OCI-LY7 (cell line): ENCODE measurements around the gene VPS8. TPM values are rescaled to one million over a fixed set of nuclear protein-coding genes. Genes with fewer than 3 reads are reported as not detected.

ENCODE experiments used
- BruUV-seq: library from RNA; stranded (reverse); fragments of 400-500 nt; replicated peaks from 2 replicates; lab custom pipeline; 2021; lab: Mats Ljungman, UMichigan
- CTCF ChIA-PET: fragments of 300-600 bp; sonication (Branson Sonifier 250); formaldehyde crosslinking; loops from one replicate; lab custom pipeline; 2022; ENCODE audit warnings: antibody characterized with exemption; ENCODE audit not compliant: unreplicated experiment; lab: Charles Lee
- POLR2A ChIA-PET: fragments of 300-600 bp; sonication (Branson Sonifier 250); formaldehyde crosslinking; loops from one replicate; lab custom pipeline; 2022; ENCODE audit warnings: antibody characterized with exemption; lab: Charles Lee
- DNase-seq: peaks from one replicate; pipeline ENCODE4 v3.0.0-alpha.2; 2015; ENCODE audit warnings: low spot score
- H2AFZ ChIP-seq: fragments of 200-600 bp; sonication (generic), shearing (Covaris generic); 2 replicates; pipeline ENCODE4 v1.6.1; 2014; ENCODE audit warnings: mild to moderate bottlenecking, antibody characterized with exemption, low read length, moderate library complexity
- H3K27ac ChIP-seq: fragments of 200-600 bp; sonication (generic); 2 replicates; pipeline ENCODE4 v1.5.1; 2014; ENCODE audit warnings: mixed run types, low read depth, mild to moderate bottlenecking, moderate library complexity, low read length, inconsistent platforms; ENCODE audit not compliant: poor library complexity, severe bottlenecking
- H3K36me3 ChIP-seq: fragments of 200-600 bp; sonication (generic); 2 replicates; pipeline ENCODE4 v1.6.1; 2014; ENCODE audit warnings: mild to moderate bottlenecking, antibody characterized with exemption, low read length, moderate library complexity, mixed read lengths; ENCODE audit not compliant: insufficient read depth
- H3K4me1 ChIP-seq: fragments of 200-600 bp; sonication (generic); 2 replicates; pipeline ENCODE4 v1.5.1; 2014; ENCODE audit warnings: mild to moderate bottlenecking, low read length; ENCODE audit not compliant: insufficient read depth, poor library complexity, severe bottlenecking
- H3K4me2 ChIP-seq: fragments of 200-600 bp; sonication (generic); 2 replicates; pipeline ENCODE4 v1.6.1; 2014; ENCODE audit warnings: mild to moderate bottlenecking, low read length
- H3K4me3 ChIP-seq: fragments of 200-600 bp; sonication (generic); 2 replicates; pipeline ENCODE4 v1.5.1; 2014; ENCODE audit warnings: mild to moderate bottlenecking, low read depth, low read length; ENCODE audit not compliant: poor library complexity, severe bottlenecking
- H3K79me2 ChIP-seq: fragments of 200-600 bp; sonication (generic); 2 replicates; pipeline ENCODE4 v1.6.1; 2016; ENCODE audit warnings: low read depth, mild to moderate bottlenecking, low read length, moderate library complexity, mixed read lengths; ENCODE audit not compliant: insufficient read depth
- H3K9me2 ChIP-seq: fragments of 200-600 bp; sonication (generic); 2 replicates; pipeline ENCODE4 v1.6.1; 2016; ENCODE audit warnings: mild to moderate bottlenecking, low read length, mixed read lengths; ENCODE audit not compliant: insufficient read depth
- H3K9me3 ChIP-seq: fragments of 200-600 bp; sonication (generic); 2 replicates; pipeline ENCODE4 v1.6.1; 2014; ENCODE audit warnings: mild to moderate bottlenecking, mixed run types, low read length, mixed read lengths
- H4K20me1 ChIP-seq: fragments of 200-600 bp; sonication (generic); 2 replicates; pipeline ENCODE4 v1.6.1; 2014; ENCODE audit warnings: mild to moderate bottlenecking, antibody characterized with exemption, low read length, moderate library complexity, mixed read lengths; ENCODE audit not compliant: insufficient read depth
- EZH2phosphoT487 ChIP-seq: fragments of 200-600 bp; sonication (generic); IDR thresholded peaks from 2 replicates; pipeline ENCODE4 v1.6.1; 2018; ENCODE audit warnings: low read depth, borderline replicate concordance, mild to moderate bottlenecking, mixed run types, antibody characterized with exemption, low read length, moderate library complexity, mixed read lengths
- intact Hi-C: fragments of 100-400 bp; cut with micrococcal nuclease; formaldehyde crosslinking; loops from one replicate; pipeline ENCODE4 v1.10.0; 2022; ENCODE audit not compliant: unreplicated experiment
- total RNA-seq, 2 experiments: library from RNA; depleted of rRNA in 1 of 2; stranded (reverse); fragments of >200 nt in 1 of 2; shearing (Covaris generic) in 1 of 2; gene quantifications; 2 replicates each; pipeline ENCODE4 v1.2.3, GENCODE V29; 2014 to 2022
- TF ChIP-seq, protein P1 (sequence below): fragments of 200-600 bp; sonication (generic); conservative IDR thresholded peaks from 2 replicates; pipeline ENCODE4 v1.5.1; 2014; ENCODE audit warnings: mild to moderate bottlenecking, antibody characterized with exemption, low read length, moderate library complexity, mixed read lengths

VPS8 gene
- total RNA-seq, 2 experiments from 2014 or later, result 33.5 to 44.9 TPM

DNA sequence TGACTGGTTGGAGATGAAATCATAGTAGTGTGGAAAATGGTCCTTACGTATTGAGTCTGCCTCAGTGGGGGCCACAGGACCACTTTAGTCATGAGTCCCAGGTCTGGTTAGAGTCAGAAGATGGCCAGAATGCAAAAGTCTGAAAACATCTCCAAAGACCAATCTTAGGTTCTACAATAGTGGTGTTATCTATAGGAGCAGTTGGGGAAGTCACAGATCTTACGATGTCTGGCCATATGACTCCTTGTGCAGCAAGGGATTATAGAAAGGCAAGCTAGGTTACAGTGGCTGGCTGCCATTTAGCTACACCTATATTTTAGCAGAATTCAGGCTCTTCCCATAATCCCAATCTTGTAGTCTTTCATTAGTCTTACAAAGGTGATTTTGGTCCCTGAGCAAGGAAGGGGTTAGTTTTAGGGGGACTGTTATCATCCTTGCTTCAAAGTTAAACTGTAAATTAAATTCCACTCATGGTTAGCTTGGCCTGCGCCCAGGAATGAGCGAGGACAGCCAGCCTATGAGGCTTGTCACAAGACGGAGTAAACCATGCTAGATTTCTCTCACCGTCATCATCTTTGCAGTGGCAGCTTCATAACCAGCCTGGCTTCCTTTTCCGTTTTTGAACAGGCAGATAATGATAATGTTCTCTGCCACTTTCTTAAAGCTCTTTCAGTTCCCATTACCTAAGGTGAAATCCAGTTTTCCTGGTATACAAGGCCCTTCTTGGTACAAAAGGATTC lies 134.1 kb downstream of the VPS8 start:
- TF ChIP-seq, protein P1, sequence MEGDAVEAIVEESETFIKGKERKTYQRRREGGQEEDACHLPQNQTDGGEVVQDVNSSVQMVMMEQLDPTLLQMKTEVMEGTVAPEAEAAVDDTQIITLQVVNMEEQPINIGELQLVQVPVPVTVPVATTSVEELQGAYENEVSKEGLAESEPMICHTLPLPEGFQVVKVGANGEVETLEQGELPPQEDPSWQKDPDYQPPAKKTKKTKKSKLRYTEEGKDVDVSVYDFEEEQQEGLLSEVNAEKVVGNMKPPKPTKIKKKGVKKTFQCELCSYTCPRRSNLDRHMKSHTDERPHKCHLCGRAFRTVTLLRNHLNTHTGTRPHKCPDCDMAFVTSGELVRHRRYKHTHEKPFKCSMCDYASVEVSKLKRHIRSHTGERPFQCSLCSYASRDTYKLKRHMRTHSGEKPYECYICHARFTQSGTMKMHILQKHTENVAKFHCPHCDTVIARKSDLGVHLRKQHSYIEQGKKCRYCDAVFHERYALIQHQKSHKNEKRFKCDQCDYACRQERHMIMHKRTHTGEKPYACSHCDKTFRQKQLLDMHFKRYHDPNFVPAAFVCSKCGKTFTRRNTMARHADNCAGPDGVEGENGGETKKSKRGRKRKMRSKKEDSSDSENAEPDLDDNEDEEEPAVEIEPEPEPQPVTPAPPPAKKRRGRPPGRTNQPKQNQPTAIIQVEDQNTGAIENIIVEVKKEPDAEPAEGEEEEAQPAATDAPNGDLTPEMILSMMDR, result no peak
- no peak for TF ChIP-seq EZH2phosphoT487
- H3K79me2 ChIP-seq, result no peaks in the 10 kb centered on the region
- H3K4me3 ChIP-seq, result no peak overlapping the region
- peaks cover 4% of the 10 kb centered on the region for H3K36me3 ChIP-seq
- no peak for DNase-seq
- no peaks in the 10 kb centered on the region for H3K9me3 ChIP-seq
- H3K27ac ChIP-seq, result no peak overlapping the region
- H4K20me1 ChIP-seq, result no peaks in the 10 kb centered on the region
- ChIA-PET CTCF (no interaction called here), POLR2A (interaction anchor here (0.6 kb wide), 1 partner anchor 81 kb away, joined by 3 read pairs; no protein-coding TSS in a partner anchor)
- H3K4me2 ChIP-seq, result no peak overlapping the region
- intact Hi-C loops, result no loop called here
- H3K4me1 ChIP-seq, result peaks cover 16% of the 10 kb centered on the region
- H2AFZ ChIP-seq, result no peak overlapping the region
- BruUV-seq, result no TSS peak
- no peaks in the 10 kb centered on the region for H3K9me2 ChIP-seq

DNA sequence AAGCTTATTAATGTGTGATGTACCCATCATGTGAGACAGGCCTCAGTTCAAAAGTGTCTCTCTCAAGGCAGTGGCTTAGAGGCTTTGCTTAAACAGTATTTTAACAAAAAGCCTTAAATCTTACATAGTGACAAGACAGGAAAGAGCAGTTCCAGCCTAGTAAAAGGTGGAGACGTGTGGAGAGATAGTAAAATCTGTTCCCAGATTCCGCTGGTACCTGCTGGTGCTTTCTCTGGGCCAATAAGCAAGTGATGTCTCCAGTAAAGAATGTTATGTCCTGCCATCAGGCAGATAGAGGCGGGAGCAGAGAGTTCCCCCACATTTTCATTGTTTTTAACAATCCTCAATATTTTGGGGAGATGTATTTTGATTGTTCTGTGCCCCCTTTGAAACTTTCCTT lies 135.0 kb downstream of the VPS8 start:
- peaks cover 4% of the 10 kb centered on the region for H3K36me3 ChIP-seq
- no peak overlapping the region for H3K4me3 ChIP-seq
- intact Hi-C loops, result no loop called here
- H3K4me1 ChIP-seq, result peaks cover 16% of the 10 kb centered on the region
- H3K79me2 ChIP-seq, result no peaks in the 10 kb centered on the region
- ChIA-PET POLR2A (interaction anchor here (0.6 kb wide), 1 partner anchor 80 kb away, joined by 3 read pairs; no protein-coding TSS in a partner anchor), CTCF (no interaction called here)
- H3K9me2 ChIP-seq, result no peaks in the 10 kb centered on the region
- no peaks in the 10 kb centered on the region for H4K20me1 ChIP-seq
- no peak for DNase-seq
- no TSS peak for BruUV-seq
- no peak overlapping the region for H3K4me2 ChIP-seq
- no peaks in the 10 kb centered on the region for H3K9me3 ChIP-seq
- no peak overlapping the region for H2AFZ ChIP-seq
- TF ChIP-seq, protein P1, result no peak
- TF ChIP-seq EZH2phosphoT487, result no peak
- H3K27ac ChIP-seq, result no peak overlapping the region
